CD4-positive, alpha-beta T cell treated with Interleukin-17A for 4 hours (primary cell): ENCODE measurements around the gene RHOH.
"Not testable (repeated sequence)": the region's sequence is repeated elsewhere in the genome, so short reads cannot be mapped to it uniquely, and the experiment has no call there.

Experiments
- DNase-seq: peaks from one replicate; pipeline ENCODE4 v3.0.0-alpha.2; 2020; ENCODE audit warnings: mixed read lengths

RHOH gene

GRCh38 chr4:40196724-40197281 is at the start of gene RHOH:
Gene RHOH (plus strand): TSS chr4:40197031. CDS start chr4:40243387, 46,356 bp downstream.
- peak; percentile 76 for DNase-seq

GRCh38 chr4:40147490-40147889 is 49.3 kb upstream of the RHOH start:
- DNase-seq: not testable (repeated sequence)

GRCh38 chr4:40149960-40150385 is 46.9 kb upstream of the RHOH start:
- peak; percentile 80 for DNase-seq

- no peak for DNase-seq
These were observed 45.9 kb upstream of the RHOH start for GRCh38 chr4:40150932-40151331.

- DNase-seq: peak; percentile 61
These were observed 44.2 kb upstream of the RHOH start for GRCh38 chr4:40152637-40153036.

- no peak for DNase-seq
These were observed 39.4 kb upstream of the RHOH start for GRCh38 chr4:40157436-40157835.

- no peak for DNase-seq
These were observed 36.6 kb upstream of the RHOH start for GRCh38 chr4:40160258-40160657.

- DNase-seq: no peak
These were observed 32.4 kb upstream of the RHOH start for GRCh38 chr4:40164459-40164858.

GRCh38 chr4:40165916-40166315 is 30.9 kb upstream of the RHOH start:
- no peak for DNase-seq

GRCh38 chr4:40168070-40168469 is 28.8 kb upstream of the RHOH start:
- no peak for DNase-seq

GRCh38 chr4:40170588-40170987 is 26.2 kb upstream of the RHOH start:
- DNase-seq: no peak

- peak; percentile 25 for DNase-seq
These were observed 23.4 kb upstream of the RHOH start for GRCh38 chr4:40173470-40173875.

- DNase-seq: no peak
These were observed 20.2 kb upstream of the RHOH start for GRCh38 chr4:40176602-40177001.

- DNase-seq: no peak
These were observed 19.2 kb upstream of the RHOH start for GRCh38 chr4:40177591-40177990.

GRCh38 chr4:40178672-40179071 is 18.2 kb upstream of the RHOH start:
- DNase-seq: no peak

GRCh38 chr4:40179360-40179759 is 17.5 kb upstream of the RHOH start:
- no peak for DNase-seq

GRCh38 chr4:40180356-40180755 is 16.5 kb upstream of the RHOH start:
- DNase-seq: no peak

GRCh38 chr4:40182001-40182400 is 14.8 kb upstream of the RHOH start:
- no peak for DNase-seq

GRCh38 chr4:40182954-40183353 is 13.9 kb upstream of the RHOH start:
- DNase-seq: no peak

- no peak for DNase-seq
These were observed 13.0 kb upstream of the RHOH start for GRCh38 chr4:40183615-40184411.

- DNase-seq: no peak
These were observed 10.8 kb upstream of the RHOH start for GRCh38 chr4:40185830-40186664.

GRCh38 chr4:40186665-40187014 is 10.2 kb upstream of the RHOH start:
- no peak for DNase-seq

GRCh38 chr4:40187386-40187906 is 9.4 kb upstream of the RHOH start:
- DNase-seq: no peak

GRCh38 chr4:40190019-40190418 is 6.8 kb upstream of the RHOH start:
- no peak for DNase-seq
